ENCODE data around the gene ANKRD66. TPM values are rescaled to one million over a fixed set of nuclear protein-coding genes. Genes with fewer than 3 reads are reported as not detected.
"Not testable (repeated sequence)": the region's sequence is repeated elsewhere in the genome, so short reads cannot be mapped to it uniquely, and the experiment has no call there.

ANKRD66 gene
- total RNA-seq, 1 donor from 2014 or later: not detected

DNA sequence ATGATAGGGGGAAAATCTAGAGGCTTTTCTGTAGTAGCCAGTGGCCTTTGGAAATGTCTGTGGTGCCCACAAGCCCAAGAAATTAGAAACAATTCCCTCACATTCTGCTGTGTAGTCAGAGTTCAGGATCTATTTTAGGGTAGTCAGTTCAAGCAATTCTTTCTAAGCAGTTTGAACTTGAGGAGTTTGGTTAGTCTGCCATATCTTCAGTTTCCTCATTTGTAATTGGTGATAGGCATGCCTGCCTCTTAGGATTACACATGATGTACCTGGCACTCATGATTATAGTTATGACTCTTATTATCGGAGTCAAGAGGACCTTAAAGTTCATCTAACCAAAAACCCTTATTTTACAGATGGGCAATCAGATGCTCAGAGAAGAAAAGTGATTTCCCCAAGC is 25.3 kb downstream of the ANKRD66 start:
- no peak overlapping the region for H3K4me3 Mint-ChIP-seq (ENCODE audit: unreplicated experiment)
- H3K9me3 Mint-ChIP-seq (ENCODE audit: unreplicated experiment): peaks cover 6% of the 10 kb centered on the region
- H3K27ac Mint-ChIP-seq (ENCODE audit: unreplicated experiment): no peak overlapping the region
- DNase-seq (ENCODE audit: extremely low spot score, unreplicated experiment): no peak
- TF ChIP-seq, protein P1, sequence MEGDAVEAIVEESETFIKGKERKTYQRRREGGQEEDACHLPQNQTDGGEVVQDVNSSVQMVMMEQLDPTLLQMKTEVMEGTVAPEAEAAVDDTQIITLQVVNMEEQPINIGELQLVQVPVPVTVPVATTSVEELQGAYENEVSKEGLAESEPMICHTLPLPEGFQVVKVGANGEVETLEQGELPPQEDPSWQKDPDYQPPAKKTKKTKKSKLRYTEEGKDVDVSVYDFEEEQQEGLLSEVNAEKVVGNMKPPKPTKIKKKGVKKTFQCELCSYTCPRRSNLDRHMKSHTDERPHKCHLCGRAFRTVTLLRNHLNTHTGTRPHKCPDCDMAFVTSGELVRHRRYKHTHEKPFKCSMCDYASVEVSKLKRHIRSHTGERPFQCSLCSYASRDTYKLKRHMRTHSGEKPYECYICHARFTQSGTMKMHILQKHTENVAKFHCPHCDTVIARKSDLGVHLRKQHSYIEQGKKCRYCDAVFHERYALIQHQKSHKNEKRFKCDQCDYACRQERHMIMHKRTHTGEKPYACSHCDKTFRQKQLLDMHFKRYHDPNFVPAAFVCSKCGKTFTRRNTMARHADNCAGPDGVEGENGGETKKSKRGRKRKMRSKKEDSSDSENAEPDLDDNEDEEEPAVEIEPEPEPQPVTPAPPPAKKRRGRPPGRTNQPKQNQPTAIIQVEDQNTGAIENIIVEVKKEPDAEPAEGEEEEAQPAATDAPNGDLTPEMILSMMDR (IDR thresholded peaks at IDR 0.05): no peak
- no peaks in the 10 kb centered on the region for H3K4me1 Mint-ChIP-seq (ENCODE audit: unreplicated experiment)
- peaks cover 2% of the 10 kb centered on the region for H3K27me3 Mint-ChIP-seq (ENCODE audit: unreplicated experiment)
- no peaks in the 10 kb centered on the region for H3K36me3 Mint-ChIP-seq (ENCODE audit: unreplicated experiment)

DNA sequence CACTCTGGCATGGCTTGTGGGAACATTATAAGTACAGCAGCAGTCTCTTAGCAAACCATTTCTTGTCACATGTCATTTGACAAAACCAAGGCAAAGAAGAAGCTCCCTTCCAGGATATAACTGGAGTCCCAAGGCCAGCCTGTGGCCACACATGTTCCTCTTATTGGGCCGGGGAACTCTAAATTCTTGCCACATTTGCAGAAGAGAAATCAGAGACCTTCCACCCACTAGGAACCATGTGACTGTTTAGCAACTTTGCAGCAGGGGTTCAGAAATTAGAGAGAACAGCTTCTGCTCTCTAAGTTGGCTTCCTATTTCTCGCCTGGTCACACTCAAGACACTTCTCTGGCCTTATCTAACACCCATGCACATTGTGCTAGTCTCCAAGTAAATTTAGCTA is 26.0 kb downstream of the ANKRD66 start:
- no peaks in the 10 kb centered on the region for H3K4me1 Mint-ChIP-seq (ENCODE audit: unreplicated experiment)
- no peak overlapping the region for H3K27ac Mint-ChIP-seq (ENCODE audit: unreplicated experiment)
- no peak overlapping the region for H3K4me3 Mint-ChIP-seq (ENCODE audit: unreplicated experiment)
- DNase-seq (ENCODE audit: extremely low spot score, unreplicated experiment): no peak
- TF ChIP-seq, protein P1 (IDR thresholded peaks at IDR 0.05): no peak
- H3K36me3 Mint-ChIP-seq (ENCODE audit: unreplicated experiment): no peaks in the 10 kb centered on the region
- H3K27me3 Mint-ChIP-seq (ENCODE audit: unreplicated experiment): peaks cover 2% of the 10 kb centered on the region
- H3K9me3 Mint-ChIP-seq (ENCODE audit: unreplicated experiment): no peaks in the 10 kb centered on the region

DNA sequence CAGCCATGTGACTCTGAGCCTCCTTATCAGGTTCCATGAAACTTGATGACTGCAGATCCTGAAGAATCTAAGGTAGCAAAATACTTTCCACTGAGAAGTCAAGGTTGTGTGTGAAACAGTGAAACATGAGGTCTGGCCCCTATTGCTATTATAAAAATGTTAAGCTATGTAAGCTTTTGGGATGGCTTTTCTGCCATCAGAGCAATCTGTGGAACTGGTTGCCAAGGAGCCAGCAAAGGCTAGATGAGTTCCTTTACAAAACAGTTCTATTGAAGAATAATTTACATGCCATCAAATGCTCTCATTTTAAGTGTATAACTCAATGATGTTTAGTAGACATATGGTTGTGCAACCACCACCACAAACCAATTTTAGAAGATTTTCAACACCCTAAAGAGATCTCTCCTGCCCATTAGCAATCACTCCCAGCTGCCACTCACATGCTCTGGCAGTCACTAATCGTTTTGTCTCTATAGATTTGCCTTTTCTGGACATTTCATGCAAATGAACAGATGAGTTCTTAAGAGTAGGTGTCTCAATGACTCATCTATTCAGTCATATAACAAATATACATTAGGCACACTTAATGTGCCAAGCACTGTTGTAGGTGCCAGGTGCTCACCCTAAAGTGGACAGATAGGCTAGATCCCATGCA is 26.6 kb downstream of the ANKRD66 start:
- Mint-ChIP-seq H3K4me1 (ENCODE audit: unreplicated experiment) (no peaks in the 10 kb centered on the region), H3K9me3 (ENCODE audit: unreplicated experiment) (no peaks in the 10 kb centered on the region), H3K27me3 (ENCODE audit: unreplicated experiment) (peaks cover 2% of the 10 kb centered on the region), H3K36me3 (ENCODE audit: unreplicated experiment) (no peaks in the 10 kb centered on the region), H3K4me3 (ENCODE audit: unreplicated experiment) (no peak overlapping the region), H3K27ac (ENCODE audit: unreplicated experiment) (no peak overlapping the region)
- DNase-seq (ENCODE audit: extremely low spot score, unreplicated experiment): no peak
- TF ChIP-seq, protein P1 (IDR thresholded peaks at IDR 0.05): no peak

DNA sequence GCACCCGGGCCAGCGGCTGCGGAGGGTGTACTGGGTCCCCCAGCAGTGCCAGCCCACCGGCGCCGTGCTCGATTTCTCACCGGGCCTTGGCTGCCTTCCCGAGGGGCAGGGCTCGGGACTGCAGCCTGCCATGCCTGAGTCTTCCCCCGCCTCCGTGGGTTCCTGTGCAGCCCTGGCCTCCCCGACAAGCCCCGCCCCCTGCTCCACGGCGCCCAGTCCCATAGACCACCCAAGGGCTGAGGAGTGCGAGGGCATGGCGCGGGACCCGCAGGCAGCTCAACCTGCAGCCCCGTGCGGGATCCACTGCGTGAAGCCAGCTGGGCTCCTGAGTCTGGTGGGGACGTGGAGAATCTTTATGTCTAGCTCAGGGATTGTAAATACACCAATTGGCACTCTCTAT is 28.0 kb downstream of the ANKRD66 start:
- H3K9me3 Mint-ChIP-seq (ENCODE audit: unreplicated experiment); H3K27ac Mint-ChIP-seq (ENCODE audit: unreplicated experiment); H3K4me1 Mint-ChIP-seq (ENCODE audit: unreplicated experiment); H3K4me3 Mint-ChIP-seq (ENCODE audit: unreplicated experiment); DNase-seq (ENCODE audit: extremely low spot score, unreplicated experiment); H3K27me3 Mint-ChIP-seq (ENCODE audit: unreplicated experiment); H3K36me3 Mint-ChIP-seq (ENCODE audit: unreplicated experiment): not testable (repeated sequence)

DNA sequence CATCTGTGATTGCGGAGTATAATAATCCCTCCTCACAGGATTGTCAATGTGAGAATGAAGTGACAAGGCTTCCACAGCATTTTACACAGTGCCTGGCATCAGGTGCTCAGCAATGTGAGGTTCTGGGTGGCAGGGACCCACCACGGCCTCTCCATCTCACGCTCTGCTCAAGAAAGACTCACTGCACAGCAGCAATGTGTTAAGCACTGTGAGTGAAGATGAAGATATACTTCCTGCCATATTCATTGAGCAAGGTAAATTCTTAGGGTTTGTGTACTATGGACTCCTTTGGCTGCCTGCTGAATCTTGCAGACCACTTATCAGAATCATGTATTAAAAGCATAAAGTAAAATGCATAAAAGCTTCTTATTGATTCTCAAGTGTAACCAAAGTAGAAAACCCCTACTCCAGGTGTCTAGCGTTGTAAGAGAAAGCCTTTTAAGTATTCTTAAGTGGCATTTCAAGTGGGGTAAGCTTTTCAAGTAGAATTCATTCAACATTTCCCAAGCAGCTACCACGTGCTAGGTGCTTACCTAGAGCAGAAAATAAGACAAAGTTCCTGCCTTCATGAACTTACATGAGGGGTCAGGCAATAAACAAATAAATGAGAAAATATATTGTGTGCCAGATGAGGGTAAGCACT is 29.5 kb downstream of the ANKRD66 start:
- no peak overlapping the region for H3K4me3 Mint-ChIP-seq (ENCODE audit: unreplicated experiment)
- H3K27ac Mint-ChIP-seq (ENCODE audit: unreplicated experiment): no peak overlapping the region
- peaks cover 6% of the 10 kb centered on the region for H3K27me3 Mint-ChIP-seq (ENCODE audit: unreplicated experiment)
- TF ChIP-seq, protein P1 (IDR thresholded peaks at IDR 0.05): no peak
- H3K4me1 Mint-ChIP-seq (ENCODE audit: unreplicated experiment): no peaks in the 10 kb centered on the region
- no peaks in the 10 kb centered on the region for H3K9me3 Mint-ChIP-seq (ENCODE audit: unreplicated experiment)
- no peaks in the 10 kb centered on the region for H3K36me3 Mint-ChIP-seq (ENCODE audit: unreplicated experiment)
- no peak for DNase-seq (ENCODE audit: extremely low spot score, unreplicated experiment)
